SH-SY5Y (cell line): Measurements from ENCODE around the gene SMIM1.

Experiments used
- GATA2 ChIP-seq: IDR thresholded peaks from 2 replicates; pipeline ENCODE4 v1.6.1; 2011; ENCODE audit warnings: mild to moderate bottlenecking, low read depth, low read length
- GATA3 ChIP-seq: IDR thresholded peaks from 2 replicates; pipeline ENCODE4 v1.6.1; 2011; ENCODE audit warnings: low read depth, mild to moderate bottlenecking, low read length, moderate library complexity

GRCh38 chr1:3746389-3746829 lies 26.1 kb upstream of the SMIM1 start:
- TF ChIP-seq GATA2: no peak
- no peak for TF ChIP-seq GATA3
